Measurements from ENCODE around the gene TBXAS1. TPM values are rescaled to one million over a fixed set of nuclear protein-coding genes. Genes with fewer than 3 reads are reported as not detected.

The TBXAS1 gene
- total RNA-seq, 1 donor from 2014 or later = 3.8 TPM

DNA sequence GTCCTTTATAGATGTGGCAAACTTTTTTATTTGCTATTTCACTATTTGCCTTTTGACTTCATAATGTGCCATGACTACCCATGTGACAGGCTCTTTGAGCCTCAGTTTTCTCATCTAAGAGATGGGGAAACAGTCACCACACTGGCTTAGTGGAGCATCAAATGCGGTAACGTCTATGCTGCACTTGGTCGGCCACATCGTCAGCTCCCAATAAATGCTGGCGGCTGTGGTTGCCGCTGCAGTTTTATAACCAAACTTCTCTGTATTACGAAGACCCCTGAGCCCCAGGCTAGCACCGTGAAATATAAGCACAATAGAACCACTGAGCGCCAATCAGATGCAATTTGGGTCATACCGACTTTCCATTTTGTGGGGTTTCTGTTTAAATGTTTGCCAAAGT lies 177.5 kb downstream of the TBXAS1 start:
- H3K4me1 ChIP-seq = no peaks in the 10 kb centered on the region
- no peaks in the 10 kb centered on the region for H3K27me3 ChIP-seq
- no peak overlapping the region for H3K27ac ChIP-seq
- no peaks in the 10 kb centered on the region for H3K36me3 ChIP-seq
- H3K9me3 ChIP-seq = no peaks in the 10 kb centered on the region
- no peak overlapping the region for H3K4me3 ChIP-seq
- intact Hi-C loops (cut with DNase I) = no loop called here
- DNase-seq (ENCODE audit: low spot score in 2 of 2) = peak in 1 of 2 donors; percentile 54
- TF ChIP-seq, protein P1, sequence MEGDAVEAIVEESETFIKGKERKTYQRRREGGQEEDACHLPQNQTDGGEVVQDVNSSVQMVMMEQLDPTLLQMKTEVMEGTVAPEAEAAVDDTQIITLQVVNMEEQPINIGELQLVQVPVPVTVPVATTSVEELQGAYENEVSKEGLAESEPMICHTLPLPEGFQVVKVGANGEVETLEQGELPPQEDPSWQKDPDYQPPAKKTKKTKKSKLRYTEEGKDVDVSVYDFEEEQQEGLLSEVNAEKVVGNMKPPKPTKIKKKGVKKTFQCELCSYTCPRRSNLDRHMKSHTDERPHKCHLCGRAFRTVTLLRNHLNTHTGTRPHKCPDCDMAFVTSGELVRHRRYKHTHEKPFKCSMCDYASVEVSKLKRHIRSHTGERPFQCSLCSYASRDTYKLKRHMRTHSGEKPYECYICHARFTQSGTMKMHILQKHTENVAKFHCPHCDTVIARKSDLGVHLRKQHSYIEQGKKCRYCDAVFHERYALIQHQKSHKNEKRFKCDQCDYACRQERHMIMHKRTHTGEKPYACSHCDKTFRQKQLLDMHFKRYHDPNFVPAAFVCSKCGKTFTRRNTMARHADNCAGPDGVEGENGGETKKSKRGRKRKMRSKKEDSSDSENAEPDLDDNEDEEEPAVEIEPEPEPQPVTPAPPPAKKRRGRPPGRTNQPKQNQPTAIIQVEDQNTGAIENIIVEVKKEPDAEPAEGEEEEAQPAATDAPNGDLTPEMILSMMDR (IDR thresholded peaks at IDR 0.05) = no peak

- Histone ChIP-seq H3K27ac (no peak overlapping the region), H3K4me3 (no peak overlapping the region), H3K36me3 (no peaks in the 10 kb centered on the region), H3K9me3 (no peaks in the 10 kb centered on the region), H3K4me1 (no peaks in the 10 kb centered on the region), H3K27me3 (no peaks in the 10 kb centered on the region)
- DNase-seq (ENCODE audit: low spot score in 2 of 2) = peak in 1 of 2 donors; percentile 56
- TF ChIP-seq, protein P1 (IDR thresholded peaks at IDR 0.05) = no peak
- intact Hi-C loops (cut with DNase I) = no loop called here
Measured at GRCh38 chr7:140007051-140007690, 178.1 kb downstream of the TBXAS1 start.

DNA sequence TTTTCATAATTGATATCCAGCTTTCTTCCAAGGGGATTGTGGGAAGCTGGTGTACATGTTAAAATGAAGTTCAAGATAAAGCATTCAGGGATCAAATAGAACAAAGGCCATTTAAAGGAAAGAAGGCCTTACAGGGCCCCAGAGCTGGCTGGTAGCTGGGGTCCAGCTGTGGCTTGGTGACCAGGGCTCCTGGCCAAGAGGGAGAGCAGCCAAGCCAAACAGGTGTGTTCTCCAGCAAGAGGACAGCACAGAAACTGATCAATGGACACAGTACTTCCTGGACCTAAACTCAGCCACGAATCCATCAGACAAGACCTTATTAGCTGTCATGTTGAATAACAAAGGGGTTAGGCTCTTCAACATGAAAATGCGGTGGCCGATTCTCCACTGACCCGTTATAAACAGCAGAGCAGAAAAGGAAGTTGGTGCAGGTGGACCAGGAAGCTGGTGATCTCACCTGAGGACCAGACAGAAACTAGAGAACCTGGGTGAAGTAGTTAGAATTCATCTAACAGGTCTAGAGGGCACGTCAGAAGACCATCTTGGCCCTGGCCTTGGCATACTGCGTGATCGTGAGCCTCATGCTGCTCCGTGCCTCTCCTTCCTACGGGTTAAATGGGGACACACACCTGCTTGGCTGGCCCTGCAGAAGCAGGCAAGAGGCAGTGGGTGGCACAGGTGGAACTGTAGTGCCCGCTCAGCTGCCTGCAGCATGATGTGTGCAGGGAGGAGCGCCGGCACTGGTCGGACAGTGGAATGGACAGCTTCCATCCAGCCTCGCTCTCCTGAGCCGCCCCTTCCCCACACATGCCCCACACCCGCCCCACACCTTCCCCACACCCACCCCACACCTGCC lies 179.9 kb downstream of the TBXAS1 start:
- TF ChIP-seq, protein P1 (IDR thresholded peaks at IDR 0.05) = no peak
- no peaks in the 10 kb centered on the region for H3K4me1 ChIP-seq
- DNase-seq (ENCODE audit: low spot score in 2 of 2) = peak in 1 of 2 donors; percentile 21
- H3K27me3 ChIP-seq = no peaks in the 10 kb centered on the region
- H3K9me3 ChIP-seq = no peaks in the 10 kb centered on the region
- no peak overlapping the region for H3K4me3 ChIP-seq
- H3K36me3 ChIP-seq = no peaks in the 10 kb centered on the region
- H3K27ac ChIP-seq = no peak overlapping the region
- intact Hi-C loops (cut with DNase I) = no loop called here

DNA sequence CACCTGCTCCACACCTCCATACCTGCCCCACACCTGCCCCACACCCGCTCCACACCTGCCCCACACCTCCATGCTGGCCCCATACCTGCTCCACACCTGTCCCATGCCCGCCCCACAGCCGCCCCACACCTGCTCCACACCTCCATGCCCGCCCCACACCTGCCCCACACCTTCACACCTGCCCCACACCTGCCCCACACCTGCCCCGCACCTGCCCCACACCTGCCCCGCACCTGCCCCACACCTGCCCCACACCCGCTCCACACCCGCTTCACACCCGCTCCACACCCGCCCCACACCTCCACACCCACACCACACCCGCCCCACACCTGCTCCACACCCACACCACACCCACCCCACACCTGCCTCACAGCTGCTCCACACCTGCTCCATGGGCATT lies 180.7 kb downstream of the TBXAS1 start:
- Histone ChIP-seq H3K27me3 (no peaks in the 10 kb centered on the region), H3K4me1 (no peaks in the 10 kb centered on the region), H3K9me3 (no peaks in the 10 kb centered on the region), H3K4me3 (no peak overlapping the region), H3K27ac (no peak overlapping the region), H3K36me3 (no peaks in the 10 kb centered on the region)
- DNase-seq (ENCODE audit: low spot score in 2 of 2) = no peak
- intact Hi-C loops (cut with DNase I) = no loop called here
- TF ChIP-seq, protein P1 (IDR thresholded peaks at IDR 0.05) = no peak

GRCh38 chr7:140010194-140010895 lies 181.3 kb downstream of the TBXAS1 start:
- Histone ChIP-seq H3K27me3 (no peaks in the 10 kb centered on the region), H3K4me1 (no peaks in the 10 kb centered on the region), H3K27ac (no peak overlapping the region), H3K9me3 (no peaks in the 10 kb centered on the region), H3K36me3 (no peaks in the 10 kb centered on the region), H3K4me3 (no peak overlapping the region)
- no peak for DNase-seq (ENCODE audit: low spot score in 2 of 2)
- TF ChIP-seq, protein P1 (IDR thresholded peaks at IDR 0.05) = no peak
- intact Hi-C loops (cut with DNase I) = no loop called here
